ENCODE data around the gene ARHGAP25.
"Not testable (repeated sequence)": the region's sequence is repeated elsewhere in the genome, so short reads cannot be mapped to it uniquely, and the experiment has no call there.

The ARHGAP25 gene

GRCh38 chr2:68798569-68798968, 64.0 kb downstream of the ARHGAP25 start:
- no peak for DNase-seq (ENCODE audit: low read depth)

- DNase-seq (ENCODE audit: low read depth) = no peak
Observed at GRCh38 chr2:68799140-68800026, 64.8 kb downstream of the ARHGAP25 start.

- DNase-seq (ENCODE audit: low read depth) = no peak
Observed at GRCh38 chr2:68800027-68800401, 65.4 kb downstream of the ARHGAP25 start.

GRCh38 chr2:68800517-68800916, 65.9 kb downstream of the ARHGAP25 start:
- no peak for DNase-seq (ENCODE audit: low read depth)

DNA sequence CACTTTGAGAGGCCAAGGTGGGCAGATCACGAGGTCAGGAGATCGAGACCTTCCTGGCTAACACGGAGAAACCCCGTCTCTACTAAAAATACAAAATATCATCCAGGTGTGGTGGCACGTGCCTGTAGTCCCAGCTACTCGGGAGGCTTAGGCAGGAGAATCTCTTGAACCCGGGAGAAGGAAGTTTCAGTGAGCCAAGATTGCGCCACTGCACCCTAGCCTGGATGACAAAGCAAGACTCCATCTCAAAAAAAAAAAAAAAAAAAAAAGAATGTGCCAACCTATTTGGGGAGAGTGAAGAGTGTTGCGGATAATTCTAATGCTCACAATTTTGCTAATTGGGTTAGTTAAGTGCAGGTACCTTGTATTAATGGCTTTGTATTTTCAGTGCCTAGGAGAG, 67.5 kb downstream of the ARHGAP25 start:
- not testable (repeated sequence) for DNase-seq (ENCODE audit: low read depth)

- DNase-seq (ENCODE audit: low read depth) = no peak
Observed at GRCh38 chr2:68805025-68805424, 70.4 kb downstream of the ARHGAP25 start.

- no peak for DNase-seq (ENCODE audit: low read depth)
Observed at GRCh38 chr2:68806511-68807109, 72.0 kb downstream of the ARHGAP25 start.

DNA sequence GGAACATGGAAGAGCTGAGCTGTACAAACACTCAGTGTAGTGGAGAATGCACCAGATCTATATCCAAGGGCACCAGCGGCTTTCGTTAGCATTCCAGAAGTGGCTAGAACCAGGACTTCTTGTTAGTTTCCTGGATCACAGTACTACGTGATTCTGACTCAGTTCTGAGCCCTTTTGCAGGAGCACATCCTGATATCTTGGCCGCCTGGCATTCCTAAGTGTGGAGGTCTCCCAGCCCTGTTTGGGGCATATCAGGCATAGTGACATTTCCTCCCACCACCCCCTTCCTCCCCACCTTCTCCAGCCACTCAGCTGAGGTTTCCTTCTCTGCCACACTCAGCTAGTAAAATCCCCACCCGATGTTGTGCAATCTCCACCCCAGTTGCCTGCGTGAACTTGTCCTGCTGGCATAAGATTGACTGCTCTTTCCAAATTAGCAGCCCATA, 73.2 kb downstream of the ARHGAP25 start:
- no peak for DNase-seq (ENCODE audit: low read depth)

- DNase-seq (ENCODE audit: low read depth) = no peak
Observed at GRCh38 chr2:68809324-68810240, 75.0 kb downstream of the ARHGAP25 start.

- DNase-seq (ENCODE audit: low read depth) = no peak
Observed at GRCh38 chr2:68811364-68811763, 76.8 kb downstream of the ARHGAP25 start.

DNA sequence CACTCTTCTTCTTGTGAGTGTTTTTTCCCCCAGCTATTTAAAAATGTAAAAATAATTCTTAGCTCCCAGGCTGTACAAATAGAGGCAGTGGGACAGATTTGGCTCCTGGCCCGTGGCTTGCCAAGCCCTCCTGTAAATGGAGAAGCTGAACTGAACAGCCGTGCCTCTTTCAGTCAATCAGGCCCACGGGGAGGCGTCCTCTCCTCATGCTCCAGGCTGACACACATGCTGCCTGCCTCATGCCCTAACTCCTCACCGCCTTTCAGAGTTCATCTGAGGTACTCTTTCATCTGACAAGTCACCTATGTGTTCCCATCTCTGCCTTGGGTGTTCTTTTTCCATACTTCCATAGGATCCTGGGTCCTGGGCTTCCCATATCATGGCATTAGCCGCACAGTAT, 77.6 kb downstream of the ARHGAP25 start:
- no peak for DNase-seq (ENCODE audit: low read depth)

DNA sequence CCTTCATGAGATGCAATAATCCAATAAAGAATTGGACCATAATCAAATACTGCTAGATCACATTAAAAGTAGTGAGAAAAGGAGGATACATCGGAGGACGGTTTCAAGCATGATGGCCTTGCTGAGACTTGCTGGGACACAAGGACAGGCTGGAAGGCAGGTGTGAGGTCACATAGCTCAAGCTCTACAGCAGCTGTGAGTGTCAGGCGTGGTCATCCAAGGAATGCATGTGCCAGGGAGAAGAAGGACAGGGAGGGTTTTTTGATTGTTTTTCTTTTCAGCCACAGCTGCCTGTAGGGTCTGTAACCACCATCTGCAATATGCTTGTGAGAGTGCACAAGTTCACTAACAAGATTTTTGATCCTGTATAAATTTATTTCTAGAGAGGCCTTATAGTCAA, 79.0 kb downstream of the ARHGAP25 start:
- no peak for DNase-seq (ENCODE audit: low read depth)

DNA sequence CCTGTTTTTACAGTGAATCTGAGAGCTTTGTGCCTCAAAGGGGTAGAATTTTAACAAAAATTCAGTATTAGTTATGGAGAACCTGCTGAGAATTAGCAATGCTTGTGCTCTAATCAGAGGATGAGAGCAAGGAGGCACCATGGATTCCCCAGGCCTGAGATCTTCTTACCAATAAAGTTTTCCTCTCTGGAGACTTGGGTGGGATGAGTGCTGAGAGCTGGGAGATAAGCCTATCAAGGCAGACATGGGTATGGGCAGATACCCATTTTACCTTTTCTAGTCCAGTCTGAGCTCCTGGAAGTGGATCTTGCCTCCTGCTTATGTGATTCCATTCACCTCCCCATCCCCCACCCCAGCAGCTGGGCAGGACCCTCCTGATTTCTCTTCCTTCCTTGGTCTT, 82.7 kb downstream of the ARHGAP25 start:
- no peak for DNase-seq (ENCODE audit: low read depth)

DNA sequence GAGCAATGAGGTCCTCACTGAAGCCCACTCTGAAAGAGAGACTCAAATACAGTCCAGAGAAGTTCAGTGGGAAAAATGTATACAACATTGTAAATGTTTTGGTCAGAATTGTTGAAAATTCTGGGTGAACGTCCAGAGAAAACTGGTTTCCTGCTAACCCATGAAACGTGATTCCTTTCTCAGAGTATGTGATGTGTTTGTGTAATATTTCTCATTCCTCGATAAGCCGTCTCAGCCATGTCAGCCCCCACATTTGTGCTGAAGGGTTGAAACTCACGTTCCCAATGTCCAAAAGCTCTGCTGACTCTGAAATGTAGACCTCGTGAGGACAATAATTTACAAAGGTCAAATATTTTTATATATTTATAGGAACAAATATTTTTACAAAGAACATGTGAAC, 84.9 kb downstream of the ARHGAP25 start:
- DNase-seq (ENCODE audit: low read depth) = no peak

GRCh38 chr2:68822207-68822872, 87.7 kb downstream of the ARHGAP25 start:
- DNase-seq (ENCODE audit: low read depth) = no peak

DNA sequence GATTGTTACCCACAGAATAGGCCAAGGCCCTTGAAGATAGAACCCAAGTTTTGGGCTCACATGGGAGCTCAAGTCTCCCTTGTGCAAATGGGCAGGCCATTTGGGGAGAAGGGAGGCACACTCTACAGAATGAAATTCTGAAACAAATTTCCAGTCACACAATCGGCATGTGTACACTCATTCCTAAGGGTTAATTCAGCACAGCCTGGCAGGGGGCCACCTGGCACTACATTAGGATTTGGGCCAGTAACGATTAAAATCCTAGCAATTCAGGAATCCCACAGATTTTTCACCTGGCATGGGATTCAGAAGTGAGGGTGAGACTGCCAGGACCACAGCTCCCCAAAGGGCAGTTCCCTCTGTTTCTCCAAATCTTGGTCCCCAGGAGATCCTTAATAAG, 90.2 kb downstream of the ARHGAP25 start:
- DNase-seq (ENCODE audit: low read depth) = no peak

DNA sequence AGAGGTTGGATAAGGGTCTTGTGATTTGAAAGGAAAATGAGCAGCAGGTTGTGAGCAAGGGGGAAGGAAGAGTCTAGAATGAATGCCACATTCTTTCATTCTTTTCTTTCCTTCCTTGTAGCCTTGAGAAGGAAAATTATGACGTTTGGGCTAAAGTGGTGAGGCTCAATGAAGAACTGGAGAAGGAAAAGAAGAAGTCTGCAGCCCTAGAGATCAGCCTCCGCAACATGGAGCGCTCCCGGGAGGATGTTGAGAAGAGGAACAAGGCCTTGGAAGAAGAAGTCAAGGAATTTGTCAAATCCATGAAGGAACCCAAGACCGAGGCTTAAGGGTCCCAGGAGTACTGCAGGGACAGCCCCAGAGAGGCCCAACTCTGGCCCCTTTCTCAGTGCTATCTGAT, 91.3 kb downstream of the ARHGAP25 start:
- DNase-seq (ENCODE audit: low read depth) = no peak

- no peak for DNase-seq (ENCODE audit: low read depth)
Observed at GRCh38 chr2:68827666-68828065, 93.1 kb downstream of the ARHGAP25 start.

DNA sequence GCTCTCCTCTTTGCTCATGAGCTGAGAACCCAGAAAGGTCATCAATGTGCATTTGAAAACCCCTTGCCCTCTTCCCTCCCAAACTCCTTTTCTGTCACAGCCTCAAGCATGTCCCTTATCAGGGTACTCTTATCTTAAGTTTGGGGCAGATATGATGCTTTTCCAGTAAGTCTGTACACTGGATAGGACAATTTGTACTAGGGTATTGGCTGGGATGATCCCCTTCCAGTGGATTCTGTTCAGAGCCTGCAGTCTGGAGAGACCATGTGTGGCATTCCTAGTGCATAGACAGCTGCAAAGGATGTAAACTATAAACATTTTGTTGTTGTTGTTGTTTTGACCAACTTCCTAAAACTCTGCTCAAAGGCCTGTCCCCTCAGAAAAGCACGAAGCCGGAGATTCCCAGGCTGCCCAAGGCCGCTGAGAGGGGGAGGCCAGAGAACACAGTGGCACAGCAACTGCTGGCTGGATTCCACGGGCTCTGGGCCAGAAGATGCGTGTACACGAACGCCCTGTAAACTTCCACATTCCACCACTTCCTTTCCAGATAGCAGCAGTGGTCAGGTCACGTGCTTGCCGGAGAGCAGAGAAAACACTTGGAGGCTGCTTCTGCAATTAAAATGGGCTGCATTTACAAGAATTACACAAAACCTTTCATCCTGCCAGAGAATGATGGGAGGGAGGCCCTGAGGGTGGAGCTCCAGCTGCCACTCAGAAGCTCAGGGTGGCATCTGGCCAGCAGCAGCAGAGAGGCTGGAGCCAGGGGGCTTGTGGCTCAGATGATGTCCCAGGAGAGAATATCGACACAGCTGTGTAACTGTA, 94.5 kb downstream of the ARHGAP25 start:
- DNase-seq (ENCODE audit: low read depth) = peak; percentile 34

DNA sequence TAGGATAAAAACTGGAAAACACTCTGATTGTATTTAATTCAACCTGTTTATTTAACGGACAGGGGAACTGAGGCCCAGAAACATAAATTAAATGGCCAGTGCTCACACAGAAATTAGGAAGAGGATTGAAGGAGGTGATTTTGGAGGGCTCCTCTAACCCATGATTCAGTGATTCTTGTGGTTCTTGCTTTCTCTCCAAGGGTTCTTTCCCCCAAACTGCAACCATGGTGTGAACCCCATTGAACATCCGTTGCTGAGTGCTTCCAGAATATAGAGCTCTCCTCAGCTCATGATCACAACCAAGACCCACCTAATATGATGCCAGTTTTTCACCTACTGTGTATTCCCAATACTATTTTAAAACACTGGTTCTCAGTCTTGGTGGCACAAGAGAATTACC, 95.1 kb downstream of the ARHGAP25 start:
- DNase-seq (ENCODE audit: low read depth) = no peak

DNA sequence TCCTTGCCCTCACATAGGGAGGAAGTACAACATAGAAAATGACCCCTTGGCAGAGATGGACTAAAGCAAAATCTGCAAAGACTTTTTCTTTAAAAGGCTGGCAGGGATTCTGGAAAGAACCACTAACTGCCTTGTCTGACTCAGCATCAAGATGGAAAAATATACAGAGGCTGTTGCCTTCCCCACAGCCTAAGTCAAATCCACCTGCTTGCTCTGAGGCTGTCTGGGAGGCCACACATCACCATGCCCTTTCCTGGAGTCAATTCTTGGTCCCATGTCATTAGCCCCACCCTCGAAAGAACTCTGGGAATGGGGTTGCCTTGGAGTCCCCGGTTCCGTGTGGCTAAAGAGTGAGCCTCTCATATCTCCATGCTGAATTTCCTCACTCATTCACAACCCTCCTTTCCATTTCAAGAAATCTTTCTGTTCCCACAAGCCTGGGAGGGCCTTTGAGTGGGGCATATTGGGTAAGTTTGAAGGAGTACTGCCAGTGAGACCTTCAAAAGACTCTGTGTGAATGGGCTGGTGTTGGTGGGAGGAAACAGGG, 97.1 kb downstream of the ARHGAP25 start:
- no peak for DNase-seq (ENCODE audit: low read depth)
